Uterus (tissue), 2 donors: ENCODE data around the gene VAV3.

ENCODE experiments used
- POLR2A ChIP-seq, 2 donors: fragments of 450-650 bp; IDR thresholded peaks; one replicate each; pipeline ENCODE4 v1.6.1; 2016; ENCODE audit warnings: antibody characterized with exemption in 2 of 2, mild to moderate bottlenecking in 1 of 2, moderate library complexity in 1 of 2
- TF ChIP-seq, protein P1 (sequence below), 4 experiments: fragments of 200-600 bp in 2 of 4; fragments of 450-650 bp in 2 of 4; sonication (generic) in 2 of 4; IDR thresholded peaks; one replicate each; pipeline ENCODE4 v1.5.1; 2016 to 2019; ENCODE audit warnings: antibody characterized with exemption in 4 of 4, mild to moderate bottlenecking in 2 of 4, moderate library complexity in 1 of 4

DNA sequence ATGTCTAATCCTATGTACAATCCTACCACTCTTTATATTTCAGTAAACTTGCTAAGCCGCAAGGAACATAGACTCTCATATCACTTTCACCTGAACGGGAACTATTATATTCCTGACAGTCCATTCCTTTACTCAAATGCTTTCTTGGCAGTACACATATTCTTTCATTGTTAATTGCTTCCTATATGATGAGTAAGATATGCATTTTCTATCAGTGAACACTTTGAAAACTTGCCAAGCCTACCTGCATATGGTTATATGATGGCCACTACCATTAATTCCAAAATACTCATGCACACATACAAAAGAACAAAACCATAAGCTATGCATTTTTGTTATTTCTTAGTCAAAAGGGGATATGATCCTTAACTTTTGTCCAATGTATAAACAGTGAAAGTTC lies 341.5 kb downstream of the VAV3 start:
- TF ChIP-seq, protein P1, sequence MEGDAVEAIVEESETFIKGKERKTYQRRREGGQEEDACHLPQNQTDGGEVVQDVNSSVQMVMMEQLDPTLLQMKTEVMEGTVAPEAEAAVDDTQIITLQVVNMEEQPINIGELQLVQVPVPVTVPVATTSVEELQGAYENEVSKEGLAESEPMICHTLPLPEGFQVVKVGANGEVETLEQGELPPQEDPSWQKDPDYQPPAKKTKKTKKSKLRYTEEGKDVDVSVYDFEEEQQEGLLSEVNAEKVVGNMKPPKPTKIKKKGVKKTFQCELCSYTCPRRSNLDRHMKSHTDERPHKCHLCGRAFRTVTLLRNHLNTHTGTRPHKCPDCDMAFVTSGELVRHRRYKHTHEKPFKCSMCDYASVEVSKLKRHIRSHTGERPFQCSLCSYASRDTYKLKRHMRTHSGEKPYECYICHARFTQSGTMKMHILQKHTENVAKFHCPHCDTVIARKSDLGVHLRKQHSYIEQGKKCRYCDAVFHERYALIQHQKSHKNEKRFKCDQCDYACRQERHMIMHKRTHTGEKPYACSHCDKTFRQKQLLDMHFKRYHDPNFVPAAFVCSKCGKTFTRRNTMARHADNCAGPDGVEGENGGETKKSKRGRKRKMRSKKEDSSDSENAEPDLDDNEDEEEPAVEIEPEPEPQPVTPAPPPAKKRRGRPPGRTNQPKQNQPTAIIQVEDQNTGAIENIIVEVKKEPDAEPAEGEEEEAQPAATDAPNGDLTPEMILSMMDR (IDR thresholded peaks at IDR 0.05): no peak
- TF ChIP-seq POLR2A (IDR thresholded peaks at IDR 0.05): no peak
